Globus pallidus (tissue), 1 donor: ENCODE measurements around the gene CCNT1.

Experiments used
- DNase-seq: peaks from one replicate; pipeline ENCODE4 v3.0.0-alpha.2; 2015; ENCODE audit warnings: low spot score

CCNT1 gene

GRCh38 chr12:48640854-48641253 is 75.7 kb downstream of the CCNT1 start:
- DNase-seq, result no peak

- DNase-seq, result no peak
Measured at GRCh38 chr12:48640428-48640827, 76.1 kb downstream of the CCNT1 start.
